ENCODE measurements around the gene ADAM29. TPM values are rescaled to one million over a fixed set of nuclear protein-coding genes. Genes with fewer than 3 reads are reported as not detected.

Gene ADAM29
- total and polyA plus RNA-seq, 2 experiments from 2014 or later, result not detected

- Mint-ChIP-seq H3K4me3 (no peak overlapping the region), H3K4me1 (peaks cover 2% of the 10 kb centered on the region; the same call in 1 of the 3 replicates), H3K27ac (no peak overlapping the region), H3K36me3 (ENCODE audit: low read depth) (no peaks in the 10 kb centered on the region), H3K27me3 (ENCODE audit: insufficient read depth, low read depth, poor library complexity) (no peaks in the 10 kb centered on the region), H3K9me3 (no peaks in the 10 kb centered on the region)
- DNase-seq (ENCODE audit: low spot score) (no peak), ATAC-seq (no peak; the same call in 2 of the 3 replicates)
- Histone ChIP-seq H3K36me3 (ENCODE audit: insufficient read depth) (no peaks in the 10 kb centered on the region), H4K20me1 (replicated peaks; ENCODE audit: insufficient read depth) (no peaks in the 10 kb centered on the region), H3K9me2 (ENCODE audit: insufficient read depth) (no peaks in the 10 kb centered on the region), H3K79me2 (replicated peaks; ENCODE audit: insufficient read depth) (no peaks in the 10 kb centered on the region), H3K27ac (ENCODE audit: low read depth) (no peak overlapping the region), H3K4me3 (no peak overlapping the region), H3K27me3 (ENCODE audit: insufficient read depth) (no peaks in the 10 kb centered on the region), H2AFZ (no peak overlapping the region), H3K4me2 (no peak overlapping the region), H3K4me1 (ENCODE audit: insufficient read depth) (no peaks in the 10 kb centered on the region), H3F3A (replicated peaks; ENCODE audit: low read depth) (no peaks in the 10 kb centered on the region)
- TF ChIP-seq EZH2phosphoT487 (IDR thresholded peaks at IDR 0.05; ENCODE audit: unreplicated experiment) (no peak), ZNF331 (CRISPR knock-in tag; IDR thresholded peaks at IDR 0.05; ENCODE audit: low read depth) (no peak), CREB1 (CRISPR knock-in tag; IDR thresholded peaks at IDR 0.05; ENCODE audit: low read depth) (no peak), JUNB (IDR thresholded peaks at IDR 0.05; ENCODE audit: unreplicated experiment) (no peak), REST (IDR thresholded peaks at IDR 0.05; ENCODE audit: unreplicated experiment) (no peak), NANOG (IDR thresholded peaks at IDR 0.05; ENCODE audit: borderline replicate concordance) (no peak), ZNF462 (CRISPR knock-in tag; IDR thresholded peaks at IDR 0.05) (no peak), ZNF114 (CRISPR knock-in tag; IDR thresholded peaks at IDR 0.05) (no peak), STAT1 (IDR thresholded peaks at IDR 0.05; ENCODE audit: unreplicated experiment) (no peak), EZH2 (IDR thresholded peaks at IDR 0.05; ENCODE audit: low read depth, unreplicated experiment) (no peak), POLR2AphosphoS5 (IDR thresholded peaks at IDR 0.05; ENCODE audit: low read depth) (no peak)
- TF ChIP-seq, protein P1, sequence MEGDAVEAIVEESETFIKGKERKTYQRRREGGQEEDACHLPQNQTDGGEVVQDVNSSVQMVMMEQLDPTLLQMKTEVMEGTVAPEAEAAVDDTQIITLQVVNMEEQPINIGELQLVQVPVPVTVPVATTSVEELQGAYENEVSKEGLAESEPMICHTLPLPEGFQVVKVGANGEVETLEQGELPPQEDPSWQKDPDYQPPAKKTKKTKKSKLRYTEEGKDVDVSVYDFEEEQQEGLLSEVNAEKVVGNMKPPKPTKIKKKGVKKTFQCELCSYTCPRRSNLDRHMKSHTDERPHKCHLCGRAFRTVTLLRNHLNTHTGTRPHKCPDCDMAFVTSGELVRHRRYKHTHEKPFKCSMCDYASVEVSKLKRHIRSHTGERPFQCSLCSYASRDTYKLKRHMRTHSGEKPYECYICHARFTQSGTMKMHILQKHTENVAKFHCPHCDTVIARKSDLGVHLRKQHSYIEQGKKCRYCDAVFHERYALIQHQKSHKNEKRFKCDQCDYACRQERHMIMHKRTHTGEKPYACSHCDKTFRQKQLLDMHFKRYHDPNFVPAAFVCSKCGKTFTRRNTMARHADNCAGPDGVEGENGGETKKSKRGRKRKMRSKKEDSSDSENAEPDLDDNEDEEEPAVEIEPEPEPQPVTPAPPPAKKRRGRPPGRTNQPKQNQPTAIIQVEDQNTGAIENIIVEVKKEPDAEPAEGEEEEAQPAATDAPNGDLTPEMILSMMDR (conservative IDR thresholded peaks at IDR 0.05; ENCODE audit: low read depth in 2 of 2), result no peak
- TF ChIP-seq, protein P2, sequence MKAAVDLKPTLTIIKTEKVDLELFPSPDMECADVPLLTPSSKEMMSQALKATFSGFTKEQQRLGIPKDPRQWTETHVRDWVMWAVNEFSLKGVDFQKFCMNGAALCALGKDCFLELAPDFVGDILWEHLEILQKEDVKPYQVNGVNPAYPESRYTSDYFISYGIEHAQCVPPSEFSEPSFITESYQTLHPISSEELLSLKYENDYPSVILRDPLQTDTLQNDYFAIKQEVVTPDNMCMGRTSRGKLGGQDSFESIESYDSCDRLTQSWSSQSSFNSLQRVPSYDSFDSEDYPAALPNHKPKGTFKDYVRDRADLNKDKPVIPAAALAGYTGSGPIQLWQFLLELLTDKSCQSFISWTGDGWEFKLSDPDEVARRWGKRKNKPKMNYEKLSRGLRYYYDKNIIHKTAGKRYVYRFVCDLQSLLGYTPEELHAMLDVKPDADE (IDR thresholded peaks at IDR 0.05), result no peak
Measured at GRCh38 chr4:174880001-174880400, 38.2 kb upstream of the ADAM29 start.

All from GM23338 (cell line).